ENCODE measurements around the gene BEND6.

The BEND6 gene
- total RNA-seq = 0 to 1.4 (median 0.12) reads per million in 17 experiments

GRCh38 chr6:56954403-56955170 lies at the start of gene BEND6:
Gene BEND6, plus strand, starts transcription at chr6:56955107. Its CDS starts 26,704 bp downstream, at chr6:56981811.
- DNase-seq = peak; percentile 43 to 76 (median 58)

- DNase-seq = no peak
These were observed 49.5 kb upstream of the BEND6 start for GRCh38 chr6:56905378-56905777.

- no peak for DNase-seq
These were observed 48.2 kb upstream of the BEND6 start for GRCh38 chr6:56906752-56907151.

- DNase-seq = no peak
These were observed 45.6 kb upstream of the BEND6 start for GRCh38 chr6:56909115-56909907.

GRCh38 chr6:56911847-56912246 lies 43.1 kb upstream of the BEND6 start:
- no peak for DNase-seq

- DNase-seq = no peak
These were observed 41.4 kb upstream of the BEND6 start for GRCh38 chr6:56913285-56914074.

GRCh38 chr6:56914798-56915658 lies 39.9 kb upstream of the BEND6 start:
- peak; percentile 50 to 84 (median 67) for DNase-seq

GRCh38 chr6:56915832-56916231 lies 39.1 kb upstream of the BEND6 start:
- no peak for DNase-seq

GRCh38 chr6:56916849-56917551 lies 37.9 kb upstream of the BEND6 start:
- no peak for DNase-seq

- DNase-seq = no peak
These were observed 32.3 kb upstream of the BEND6 start for GRCh38 chr6:56922645-56923044.

GRCh38 chr6:56923565-56923964 lies 31.3 kb upstream of the BEND6 start:
- no peak for DNase-seq

GRCh38 chr6:56927538-56928453 lies 27.1 kb upstream of the BEND6 start:
- DNase-seq = peak in 2 of 4 experiments; percentile 5 to 6

GRCh38 chr6:56930846-56931245 lies 24.1 kb upstream of the BEND6 start:
- DNase-seq = no peak

GRCh38 chr6:56932910-56933477 lies 21.9 kb upstream of the BEND6 start:
- DNase-seq = peak in 1 of 4 experiments; percentile 10

- DNase-seq = peak in 3 of 4 experiments; percentile 11 to 39 (median 16)
These were observed 21.3 kb upstream of the BEND6 start for GRCh38 chr6:56933650-56934049.

GRCh38 chr6:56934876-56935275 lies 20.0 kb upstream of the BEND6 start:
- DNase-seq = no peak

- no peak for DNase-seq
These were observed 18.4 kb upstream of the BEND6 start for GRCh38 chr6:56936466-56936865.

GRCh38 chr6:56938649-56939191 lies 16.2 kb upstream of the BEND6 start:
- no peak for DNase-seq

GRCh38 chr6:56940463-56940862 lies 14.4 kb upstream of the BEND6 start:
- DNase-seq = no peak
